Kidney (tissue), 14 donors: ENCODE measurements around the gene CABP7. TPM values are rescaled to one million over a fixed set of nuclear protein-coding genes. Genes with fewer than 3 reads are reported as not detected.

Source experiments
- DNase-seq, 5 donors: peaks; one replicate each; pipeline ENCODE4 v3.0.0-alpha.2; 2013 to 2020
- FAIRE-seq: peaks from 2 replicates; lab custom pipeline; 2012; peaks lifted over from hg19 to GRCh38; lab: Jason Lieb, UNC
- H3K27ac ChIP-seq, 2 donors: one replicate each; pipeline ENCODE4 v1.7.0; 2013; ENCODE audit warnings: low read depth in 2 of 2, low read length in 2 of 2, inconsistent platforms in 1 of 2
- H3K27me3 ChIP-seq: one replicate; pipeline ENCODE4 v1.7.1; 2013; ENCODE audit warnings: low read length, inconsistent platforms; ENCODE audit not compliant: control insufficient read depth, insufficient read depth
- H3K36me3 ChIP-seq, 3 donors: one replicate each; pipeline versions ENCODE4 v1.7.0 to v1.7.1; 2013; ENCODE audit warnings: low read length in 3 of 3, control low read depth in 1 of 3, inconsistent platforms in 1 of 3; ENCODE audit not compliant: insufficient read depth in 3 of 3, control insufficient read depth in 2 of 3
- H3K4me1 ChIP-seq, 3 donors: one replicate each; pipeline versions ENCODE4 v1.7.0 to v1.7.1; 2013; ENCODE audit warnings: low read length in 3 of 3, inconsistent platforms in 1 of 3, low read depth in 1 of 3; ENCODE audit not compliant: control insufficient read depth in 2 of 3, insufficient read depth in 2 of 3
- H3K4me3 ChIP-seq, 3 donors: one replicate each; pipeline versions ENCODE4 v1.7.0 to v1.8.1; 2013; ENCODE audit warnings: low read length in 3 of 3, control low read depth in 1 of 3, inconsistent platforms in 1 of 3
- H3K9ac ChIP-seq, 3 donors: one replicate each; pipeline versions ENCODE4 v1.7.0 to v1.7.1; 2013; ENCODE audit warnings: low read length in 3 of 3, control low read depth in 1 of 3, inconsistent platforms in 1 of 3
- H3K9me3 ChIP-seq, 3 donors: one replicate each; pipeline versions ENCODE4 v1.7.0 to v1.7.1; 2013; ENCODE audit warnings: low read length in 3 of 3, control low read depth in 1 of 3, inconsistent platforms in 1 of 3; ENCODE audit not compliant: control insufficient read depth in 2 of 3, insufficient read depth in 1 of 3
- intact Hi-C: fragments of 100-400 bp; cut with DNase I; formaldehyde crosslinking; loops from one replicate; pipeline ENCODE4 v1.11.1; 2022
- polyA plus RNA-seq: library from polyadenylated mRNA; stranded (reverse); fragments of 350-450 nt; fragmentation: Illumina TruSeq; extraction: RNeasy Lipid Tissue Mini Kit (QIAGEN cat#74804); gene quantifications from one replicate; pipeline ENCODE4 v1.2.3, GENCODE V29; 2014; ENCODE audit warnings: low read depth, low replicate concordance; ENCODE audit not compliant: insufficient read depth
- total RNA-seq: library from RNA; stranded (reverse); fragmentation: NEBNext Ultra II Directional; extraction: Animal tissue kit (Norgen Biotek cat#: 25700); gene quantifications from one replicate; pipeline ENCODE4 v1.2.1, GENCODE V29; 2021
- TF ChIP-seq, protein P1 (sequence below): IDR thresholded peaks from 3 replicates; pipeline ENCODE4 v1.5.1; 2012; ENCODE audit warnings: mild to moderate bottlenecking, moderate library complexity, borderline replicate concordance; ENCODE audit not compliant: insufficient read depth; ENCODE audit errors: extremely low read depth
- donor health status: control.
- donor health status: control.
- donor health status: control.
- donor health status: control.
- donor health status: control.
- donor health status: DM: yes; HTN: yes; CAD: no.
- donor health status: Normal renal cell carcinoma (clear cell type).

CABP7 gene
- total and polyA plus RNA-seq, 2 donors from 2014 or later = 0.06 TPM; not detected in 1

- Histone ChIP-seq H3K27ac (no peak overlapping the region), H3K9ac (no peak overlapping the region), H3K36me3 (no peaks in the 10 kb centered on the region), H3K9me3 (no peaks in the 10 kb centered on the region), H3K4me3 (no peak overlapping the region), H3K27me3 (no peaks in the 10 kb centered on the region), H3K4me1 (peaks cover 0 to 6% (median 0%) of the 10 kb centered on the region in 3 donors)
- TF ChIP-seq, protein P1, sequence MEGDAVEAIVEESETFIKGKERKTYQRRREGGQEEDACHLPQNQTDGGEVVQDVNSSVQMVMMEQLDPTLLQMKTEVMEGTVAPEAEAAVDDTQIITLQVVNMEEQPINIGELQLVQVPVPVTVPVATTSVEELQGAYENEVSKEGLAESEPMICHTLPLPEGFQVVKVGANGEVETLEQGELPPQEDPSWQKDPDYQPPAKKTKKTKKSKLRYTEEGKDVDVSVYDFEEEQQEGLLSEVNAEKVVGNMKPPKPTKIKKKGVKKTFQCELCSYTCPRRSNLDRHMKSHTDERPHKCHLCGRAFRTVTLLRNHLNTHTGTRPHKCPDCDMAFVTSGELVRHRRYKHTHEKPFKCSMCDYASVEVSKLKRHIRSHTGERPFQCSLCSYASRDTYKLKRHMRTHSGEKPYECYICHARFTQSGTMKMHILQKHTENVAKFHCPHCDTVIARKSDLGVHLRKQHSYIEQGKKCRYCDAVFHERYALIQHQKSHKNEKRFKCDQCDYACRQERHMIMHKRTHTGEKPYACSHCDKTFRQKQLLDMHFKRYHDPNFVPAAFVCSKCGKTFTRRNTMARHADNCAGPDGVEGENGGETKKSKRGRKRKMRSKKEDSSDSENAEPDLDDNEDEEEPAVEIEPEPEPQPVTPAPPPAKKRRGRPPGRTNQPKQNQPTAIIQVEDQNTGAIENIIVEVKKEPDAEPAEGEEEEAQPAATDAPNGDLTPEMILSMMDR = no peak
- intact Hi-C loops = no loop called here
- FAIRE-seq (no peak), DNase-seq (no peak)
These were observed 19.0 kb upstream of the CABP7 start for GRCh38 chr22:29700900-29701154.

GRCh38 chr22:29701155-29701999 is 18.4 kb upstream of the CABP7 start:
- DNase-seq (peak in 1 of 5 donors; percentile 51), FAIRE-seq (no peak)
- peaks cover 0 to 6% (median 0%) of the 10 kb centered on the region in 3 donors for H3K4me1 ChIP-seq
- H3K9ac ChIP-seq = no peak overlapping the region
- intact Hi-C loops = no loop called here
- no peak overlapping the region for H3K4me3 ChIP-seq
- H3K9me3 ChIP-seq = no peaks in the 10 kb centered on the region
- H3K36me3 ChIP-seq = no peaks in the 10 kb centered on the region
- TF ChIP-seq, protein P1 = no peak
- H3K27ac ChIP-seq = no peak overlapping the region
- no peaks in the 10 kb centered on the region for H3K27me3 ChIP-seq

DNA sequence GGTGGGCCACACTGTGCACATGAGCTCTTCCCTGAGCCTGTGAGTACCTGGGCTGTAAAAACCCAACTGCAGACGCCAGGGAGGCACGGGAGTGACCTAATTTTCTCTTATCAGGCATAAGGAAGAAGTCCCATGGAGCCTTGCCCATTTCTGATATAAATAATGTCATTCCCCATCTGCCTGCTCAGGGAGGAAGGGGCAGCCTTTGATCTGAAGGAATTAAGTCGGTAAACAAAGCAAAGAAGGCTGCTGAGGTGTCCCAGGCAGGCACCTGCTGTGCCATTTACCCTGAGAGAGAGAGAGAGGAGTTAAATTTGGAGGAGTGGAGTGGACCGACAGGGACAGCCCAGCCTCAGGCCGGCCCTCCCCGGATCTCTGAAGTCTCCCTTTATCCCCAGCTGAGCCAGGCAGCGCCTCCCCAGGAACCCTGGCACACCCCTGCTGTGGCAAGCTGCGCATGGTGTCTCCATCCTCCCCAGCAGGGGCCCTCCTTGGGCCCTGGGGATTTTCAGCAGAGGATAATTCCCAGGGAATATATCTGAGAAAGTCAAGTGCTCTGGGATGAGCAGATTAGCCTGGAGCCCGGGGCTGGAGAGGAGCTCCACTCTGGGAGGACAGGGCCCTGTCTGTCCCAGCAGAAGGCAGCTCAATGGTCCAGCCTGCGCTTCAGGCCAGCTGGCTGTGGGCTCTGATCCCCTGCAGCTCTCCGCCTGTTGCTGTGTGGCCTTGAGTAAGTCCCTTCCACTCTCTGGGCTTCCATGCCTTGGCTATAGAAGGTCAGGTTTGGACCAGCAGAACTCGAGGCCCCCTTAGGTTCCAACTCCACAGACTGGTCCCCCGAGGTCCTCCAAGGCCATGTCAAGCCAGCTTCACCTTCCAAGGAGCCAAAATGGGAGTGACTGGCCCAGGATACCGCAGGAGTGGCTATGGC is 17.5 kb upstream of the CABP7 start:
- Histone ChIP-seq H3K27me3 (no peaks in the 10 kb centered on the region), H3K4me1 (peaks cover 0 to 6% (median 0%) of the 10 kb centered on the region in 3 donors), H3K4me3 (no peak overlapping the region), H3K27ac (no peak overlapping the region), H3K9ac (no peak overlapping the region), H3K9me3 (no peaks in the 10 kb centered on the region), H3K36me3 (no peaks in the 10 kb centered on the region)
- TF ChIP-seq, protein P1 = no peak
- intact Hi-C loops = no loop called here
- FAIRE-seq = no peak
- DNase-seq = no peak
